MM.1S (cell line): ENCODE results near the gene DMRTC2.

Source experiments
- DNase-seq: peaks from one replicate; pipeline ENCODE4 v3.0.0-alpha.2; 2015
- H2AFZ ChIP-seq: fragments of 300-600 bp; sonication (generic); 2 replicates; pipeline ENCODE4 v1.6.0; 2016; ENCODE audit warnings: antibody characterized with exemption, low read length
- H3F3A ChIP-seq: fragments of 300-600 bp; sonication (generic); 2 replicates; pipeline ENCODE4 v1.6.1; 2016; ENCODE audit warnings: mild to moderate bottlenecking, antibody characterized with exemption, low read length, moderate library complexity, mixed read lengths; ENCODE audit not compliant: insufficient read depth
- H3K27ac ChIP-seq: fragments of 300-600 bp; sonication (generic); 2 replicates; pipeline ENCODE4 v1.5.1; 2016; ENCODE audit warnings: mild to moderate bottlenecking, low read length
- H3K27me3 ChIP-seq: fragments of 300-600 bp; sonication (generic); replicated peaks from 2 replicates; pipeline ENCODE4 v1.6.0; 2016; ENCODE audit warnings: low read length; ENCODE audit not compliant: insufficient read depth
- H3K36me3 ChIP-seq: fragments of 300-600 bp; sonication (generic); replicated peaks from 2 replicates; pipeline ENCODE4 v1.6.1; 2016; ENCODE audit warnings: mild to moderate bottlenecking, low read length, mixed read lengths; ENCODE audit not compliant: insufficient read depth
- H3K4me1 ChIP-seq: fragments of 300-600 bp; sonication (generic); 2 replicates; pipeline ENCODE4 v1.6.1; 2016; ENCODE audit warnings: low read length, mixed read lengths
- H3K4me2 ChIP-seq: fragments of 300-600 bp; sonication (generic); 2 replicates; pipeline ENCODE4 v1.6.0; 2016; ENCODE audit warnings: low read depth, low read length
- H3K4me3 ChIP-seq: fragments of 300-600 bp; sonication (generic); 2 replicates; pipeline ENCODE4 v1.5.1; 2016; ENCODE audit warnings: low read length, mixed read lengths
- H3K79me2 ChIP-seq: fragments of 300-600 bp; sonication (generic); 2 replicates; pipeline ENCODE4 v1.6.1; 2016; ENCODE audit warnings: mixed run types, low read length, mixed read lengths
- H3K9ac ChIP-seq: fragments of 300-600 bp; sonication (generic); 2 replicates; pipeline ENCODE4 v1.6.1; 2016; ENCODE audit warnings: low read length, mixed read lengths
- H3K9me2 ChIP-seq: fragments of 300-600 bp; sonication (generic); replicated peaks from 2 replicates; pipeline ENCODE4 v1.6.1; 2016; ENCODE audit warnings: mild to moderate bottlenecking, low read length, mixed read lengths; ENCODE audit not compliant: insufficient read depth
- H3K9me3 ChIP-seq: fragments of 300-600 bp; sonication (generic); replicated peaks from 2 replicates; pipeline ENCODE4 v1.6.1; 2016; ENCODE audit warnings: mild to moderate bottlenecking, low read length, mixed read lengths; ENCODE audit not compliant: insufficient read depth
- H4K20me1 ChIP-seq: fragments of 300-600 bp; sonication (generic); 2 replicates; pipeline ENCODE4 v1.6.1; 2016; ENCODE audit warnings: mild to moderate bottlenecking, low read length, moderate library complexity, mixed read lengths; ENCODE audit not compliant: insufficient read depth
- CTCF ChIP-seq: fragments of 300-600 bp; sonication (generic); IDR thresholded peaks from 2 replicates; pipeline ENCODE4 v1.5.1; 2016; ENCODE audit warnings: antibody characterized with exemption, low read length, mixed read lengths
- EZH2 ChIP-seq: fragments of 300-600 bp; sonication (generic); optimal IDR thresholded peaks from 2 replicates; pipeline ENCODE3; 2017; ENCODE audit warnings: low read depth, mild to moderate bottlenecking, antibody characterized with exemption, low read length, mixed read lengths
- EZH2phosphoT487 ChIP-seq: fragments of 300-600 bp; sonication (generic); IDR thresholded peaks from 2 replicates; pipeline ENCODE4 v1.6.1; 2018; ENCODE audit warnings: antibody characterized with exemption, low read length

DMRTC2 gene

GRCh38 chr19:41890936-41891335, 46.1 kb downstream of the DMRTC2 start:
- Histone ChIP-seq H3K79me2 (peaks cover 21% of the 10 kb centered on the region), H2AFZ (no peak overlapping the region), H3K27ac (no peak overlapping the region), H3F3A (no peaks in the 10 kb centered on the region), H3K9me2 (no peaks in the 10 kb centered on the region), H3K4me3 (no peak overlapping the region), H3K4me1 (peaks cover 11% of the 10 kb centered on the region; the same call in 1 of the 2 replicates), H3K9ac (no peak overlapping the region), H3K9me3 (no peaks in the 10 kb centered on the region), H3K27me3 (no peaks in the 10 kb centered on the region), H4K20me1 (no peaks in the 10 kb centered on the region), H3K4me2 (no peak overlapping the region), H3K36me3 (no peaks in the 10 kb centered on the region)
- DNase-seq = no peak
- no peak for TF ChIP-seq CTCF
- no peak for TF ChIP-seq EZH2
- no peak for TF ChIP-seq EZH2phosphoT487

GRCh38 chr19:41892173-41892902, 47.5 kb downstream of the DMRTC2 start:
- Histone ChIP-seq H3K79me2 (peaks cover 7% of the 10 kb centered on the region; the same call in 1 of the 2 replicates), H3K9ac (no peak overlapping the region), H3K9me3 (no peaks in the 10 kb centered on the region), H3K36me3 (no peaks in the 10 kb centered on the region), H3K27me3 (no peaks in the 10 kb centered on the region), H3F3A (no peaks in the 10 kb centered on the region), H3K9me2 (no peaks in the 10 kb centered on the region), H4K20me1 (no peaks in the 10 kb centered on the region), H3K4me2 (no peak overlapping the region), H2AFZ (no peak overlapping the region), H3K27ac (no peak overlapping the region), H3K4me3 (no peak overlapping the region), H3K4me1 (no peaks in the 10 kb centered on the region)
- TF ChIP-seq EZH2 (no peak), CTCF (no peak), EZH2phosphoT487 (no peak)
- no peak for DNase-seq

GRCh38 chr19:41893899-41894298, 49.1 kb downstream of the DMRTC2 start:
- Histone ChIP-seq H3K9me2 (no peaks in the 10 kb centered on the region), H3K4me2 (no peak overlapping the region), H3K4me1 (no peaks in the 10 kb centered on the region), H3K27ac (no peak overlapping the region), H2AFZ (no peak overlapping the region), H3K4me3 (no peak overlapping the region), H3K27me3 (no peaks in the 10 kb centered on the region), H3K9me3 (no peaks in the 10 kb centered on the region), H4K20me1 (no peaks in the 10 kb centered on the region), H3K36me3 (no peaks in the 10 kb centered on the region), H3K79me2 (no peaks in the 10 kb centered on the region), H3F3A (no peaks in the 10 kb centered on the region), H3K9ac (no peak overlapping the region)
- TF ChIP-seq CTCF = no peak
- no peak for TF ChIP-seq EZH2phosphoT487
- DNase-seq = peak; percentile 21
